WI38 (cell line): ENCODE results near the gene CDK5RAP1.

Experiments
- H3K4me3 ChIP-seq: 2 replicates; pipeline ENCODE4 v1.5.1; 2011; ENCODE audit warnings: low read depth, mild to moderate bottlenecking, control low read depth, low read length
- CTCF ChIP-seq: IDR thresholded peaks from 2 replicates; pipeline ENCODE4 v1.5.1; 2012; ENCODE audit warnings: low read depth, mild to moderate bottlenecking, control low read depth, low read length

CDK5RAP1 gene

GRCh38 chr20:33349493-33349892 is 51.8 kb downstream of the CDK5RAP1 start:
- H3K4me3 ChIP-seq = no peak overlapping the region
- no peak for TF ChIP-seq CTCF

- no peak overlapping the region for H3K4me3 ChIP-seq
- no peak for TF ChIP-seq CTCF
Measured at GRCh38 chr20:33348136-33348937, 53.0 kb downstream of the CDK5RAP1 start.

- TF ChIP-seq CTCF = no peak
- no peak overlapping the region for H3K4me3 ChIP-seq
Measured at GRCh38 chr20:33345342-33345741, 56.0 kb downstream of the CDK5RAP1 start.

- TF ChIP-seq CTCF = no peak
- H3K4me3 ChIP-seq = no peak overlapping the region
Measured at GRCh38 chr20:33343521-33343920, 57.8 kb downstream of the CDK5RAP1 start.

GRCh38 chr20:33339515-33340058 is 61.7 kb downstream of the CDK5RAP1 start:
- H3K4me3 ChIP-seq = no peak overlapping the region
- TF ChIP-seq CTCF = no peak

- H3K4me3 ChIP-seq = no peak overlapping the region
- no peak for TF ChIP-seq CTCF
Measured at GRCh38 chr20:33338467-33339258, 62.7 kb downstream of the CDK5RAP1 start.

- H3K4me3 ChIP-seq = no peak overlapping the region
- TF ChIP-seq CTCF = no peak
Measured at GRCh38 chr20:33337531-33338165, 63.7 kb downstream of the CDK5RAP1 start.
